ENCODE data around the gene BAZ1A. TPM values are rescaled to one million over a fixed set of nuclear protein-coding genes. Genes with fewer than 3 reads are reported as not detected.

The BAZ1A gene
- total RNA-seq, 6 experiments from 2014 or later: 6.6 to 19.4 (median 14.3) TPM

DNA sequence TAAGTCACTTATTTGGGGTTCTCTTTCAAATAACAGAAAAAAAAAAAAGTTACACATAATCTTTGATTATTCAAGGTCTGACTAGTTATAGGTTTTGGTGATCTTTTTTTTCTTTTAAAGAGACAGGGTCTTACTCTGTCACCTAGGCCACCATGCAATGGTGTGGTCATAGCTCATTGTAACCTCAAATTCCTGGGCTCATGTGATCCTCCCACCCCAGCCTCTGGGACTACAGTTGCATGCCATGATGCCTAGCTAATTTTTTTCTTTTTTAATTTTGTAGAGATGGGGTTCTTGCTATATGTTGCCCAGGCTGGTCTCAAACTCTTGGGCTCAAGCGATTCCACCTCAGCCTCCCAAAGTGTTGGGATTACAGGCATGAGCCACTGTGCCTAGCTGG is 104.3 kb downstream of the BAZ1A start:
- Histone ChIP-seq H3K4me1 (peaks cover 0 to 9% (median 0%) of the 10 kb centered on the region in 4 donors), H3K27ac (no peak overlapping the region), H3K36me3 (peaks cover 0 to 12% (median 3%) of the 10 kb centered on the region in 4 donors), H3K9me3 (no peaks in the 10 kb centered on the region), H3K27me3 (no peaks in the 10 kb centered on the region), H3K4me3 (no peak overlapping the region)
- 92% methylated on average over 1 of the region's 1 CpG for WGBS (ENCODE audit: insufficient coverage, low coverage, low lambda C conversion rate, missing lambda C conversion rate)
- ATAC-seq (no peak), DNase-seq (no peak)
- intact Hi-C loops (cut with DNase I): no loop called here
- TF ChIP-seq, protein P1, sequence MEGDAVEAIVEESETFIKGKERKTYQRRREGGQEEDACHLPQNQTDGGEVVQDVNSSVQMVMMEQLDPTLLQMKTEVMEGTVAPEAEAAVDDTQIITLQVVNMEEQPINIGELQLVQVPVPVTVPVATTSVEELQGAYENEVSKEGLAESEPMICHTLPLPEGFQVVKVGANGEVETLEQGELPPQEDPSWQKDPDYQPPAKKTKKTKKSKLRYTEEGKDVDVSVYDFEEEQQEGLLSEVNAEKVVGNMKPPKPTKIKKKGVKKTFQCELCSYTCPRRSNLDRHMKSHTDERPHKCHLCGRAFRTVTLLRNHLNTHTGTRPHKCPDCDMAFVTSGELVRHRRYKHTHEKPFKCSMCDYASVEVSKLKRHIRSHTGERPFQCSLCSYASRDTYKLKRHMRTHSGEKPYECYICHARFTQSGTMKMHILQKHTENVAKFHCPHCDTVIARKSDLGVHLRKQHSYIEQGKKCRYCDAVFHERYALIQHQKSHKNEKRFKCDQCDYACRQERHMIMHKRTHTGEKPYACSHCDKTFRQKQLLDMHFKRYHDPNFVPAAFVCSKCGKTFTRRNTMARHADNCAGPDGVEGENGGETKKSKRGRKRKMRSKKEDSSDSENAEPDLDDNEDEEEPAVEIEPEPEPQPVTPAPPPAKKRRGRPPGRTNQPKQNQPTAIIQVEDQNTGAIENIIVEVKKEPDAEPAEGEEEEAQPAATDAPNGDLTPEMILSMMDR (IDR thresholded peaks at IDR 0.05): no peak
- no peak for TF ChIP-seq POLR2A (IDR thresholded peaks at IDR 0.05)

DNA sequence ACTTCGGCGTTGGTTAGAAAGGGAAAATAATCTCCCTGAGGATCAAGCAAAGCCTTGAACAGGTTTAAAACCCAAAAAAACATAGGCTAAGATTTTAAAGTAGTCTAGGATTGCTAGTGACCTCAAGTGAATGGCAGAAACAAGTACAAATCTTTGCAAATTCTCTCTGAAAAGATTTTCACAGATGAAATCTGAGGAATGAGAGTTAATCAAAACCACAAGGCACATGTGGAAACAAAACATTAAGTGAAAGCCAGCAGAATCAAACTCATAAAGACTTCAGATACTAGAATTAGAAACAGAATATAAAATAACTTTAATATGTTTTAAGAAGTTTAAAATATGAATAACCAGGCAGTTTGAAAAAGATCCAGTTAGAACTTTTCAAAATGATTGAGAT is 108.6 kb downstream of the BAZ1A start:
- Histone ChIP-seq H3K27me3 (no peaks in the 10 kb centered on the region), H3K4me3 (no peak overlapping the region), H3K27ac (no peak overlapping the region), H3K4me1 (no peaks in the 10 kb centered on the region), H3K9me3 (no peaks in the 10 kb centered on the region), H3K36me3 (peaks cover 3 to 33% (median 10%) of the 10 kb centered on the region in 4 donors)
- DNase-seq (no peak), ATAC-seq (no peak)
- no peak for TF ChIP-seq POLR2A (IDR thresholded peaks at IDR 0.05)
- TF ChIP-seq, protein P1 (IDR thresholded peaks at IDR 0.05): no peak
- WGBS (ENCODE audit: insufficient coverage, low coverage, low lambda C conversion rate, missing lambda C conversion rate): 79% methylated on average over 2 of the region's 2 CpGs
- intact Hi-C loops (cut with DNase I): no loop called here

DNA sequence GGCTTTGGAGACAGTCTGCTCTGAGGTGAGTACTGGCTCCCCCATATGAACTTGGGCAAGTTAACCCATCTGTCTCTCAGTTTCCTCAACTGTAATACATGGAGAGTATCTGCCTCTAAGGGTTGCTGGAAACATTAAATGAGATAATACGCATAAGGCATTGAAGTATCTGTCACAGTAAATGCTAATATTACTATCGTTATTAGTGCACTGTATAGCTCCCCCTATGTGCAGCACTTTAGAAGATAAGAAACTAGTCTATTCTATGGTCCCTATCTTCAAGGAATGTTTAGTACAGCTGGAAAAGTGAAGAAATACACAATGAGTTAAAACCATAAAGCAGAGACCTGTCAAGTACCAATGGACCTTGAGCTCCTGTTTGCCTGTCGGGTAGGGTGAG is 109.1 kb downstream of the BAZ1A start:
- H3K36me3 ChIP-seq: peaks cover 3 to 38% (median 9%) of the 10 kb centered on the region in 4 donors

DNA sequence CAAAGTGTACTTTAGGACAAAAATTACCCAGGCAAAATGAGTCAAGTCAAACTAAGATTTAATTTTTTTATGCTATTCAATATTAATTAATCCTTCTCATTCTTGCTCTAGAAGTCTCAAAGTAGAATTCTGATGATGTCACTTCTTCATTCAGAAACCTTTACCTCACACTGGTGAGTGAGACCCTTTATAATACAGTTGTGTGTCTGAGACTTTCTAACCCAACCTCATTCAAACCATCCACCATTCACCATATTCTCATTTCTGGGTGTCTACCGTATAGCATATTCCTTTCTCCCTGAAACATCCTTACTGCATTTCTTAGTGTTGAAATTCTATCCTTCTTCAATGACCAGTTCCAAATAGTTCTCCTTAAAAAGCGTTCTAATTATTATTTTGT is 119.9 kb downstream of the BAZ1A start:
- no peaks in the 10 kb centered on the region for H3K9me3 ChIP-seq
- H3K27me3 ChIP-seq: no peaks in the 10 kb centered on the region
- ATAC-seq (no peak), DNase-seq (no peak)
- H3K4me1 ChIP-seq: peaks cover 0 to 14% (median 0%) of the 10 kb centered on the region in 4 donors
- H3K27ac ChIP-seq: no peak overlapping the region
- no peak for TF ChIP-seq POLR2A (IDR thresholded peaks at IDR 0.05)
- TF ChIP-seq, protein P1 (IDR thresholded peaks at IDR 0.05): no peak
- intact Hi-C loops (cut with DNase I): no loop called here
- H3K4me3 ChIP-seq: no peak overlapping the region
- 89% methylated on average over 2 of the region's 2 CpGs for WGBS (ENCODE audit: insufficient coverage, low coverage, low lambda C conversion rate, missing lambda C conversion rate)
- H3K36me3 ChIP-seq: peaks cover 0 to 3% (median 0%) of the 10 kb centered on the region in 4 donors

More for the DNA sequence above, 109.1 kb downstream of the BAZ1A start:
- ATAC-seq: no peak
- intact Hi-C loops (cut with DNase I): no loop called here
- H3K4me3 ChIP-seq: no peak overlapping the region
- no peaks in the 10 kb centered on the region for H3K4me1 ChIP-seq
- H3K27ac ChIP-seq: no peak overlapping the region
- 81% methylated on average over 3 of the region's 3 CpGs for WGBS (ENCODE audit: insufficient coverage, low coverage, low lambda C conversion rate, missing lambda C conversion rate)
- no peak for TF ChIP-seq POLR2A (IDR thresholded peaks at IDR 0.05)
- TF ChIP-seq, protein P1 (IDR thresholded peaks at IDR 0.05): peak in 1 of 4 donors; percentile 12
- DNase-seq: no peak
- H3K9me3 ChIP-seq: no peaks in the 10 kb centered on the region
- H3K27me3 ChIP-seq: no peaks in the 10 kb centered on the region

DNA sequence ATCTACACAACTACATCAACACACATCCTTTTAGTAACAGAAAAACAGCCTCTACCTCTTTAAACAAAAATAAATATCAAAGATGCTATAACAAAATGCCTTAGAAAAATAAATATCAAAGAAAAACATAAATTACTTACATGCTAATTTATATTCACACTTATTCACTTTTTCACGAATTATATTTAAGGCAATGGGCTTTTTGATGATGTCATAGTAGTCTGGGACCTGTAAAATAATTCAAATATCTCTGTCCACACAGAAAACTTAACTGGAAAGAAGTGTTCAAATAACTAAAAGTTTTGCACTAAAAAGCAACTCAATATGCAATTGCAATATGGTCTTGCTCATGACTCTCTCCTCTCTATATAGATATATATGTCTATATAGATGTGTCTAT is 120.5 kb downstream of the BAZ1A start:
- Histone ChIP-seq H3K27me3 (no peaks in the 10 kb centered on the region), H3K9me3 (no peaks in the 10 kb centered on the region), H3K4me3 (no peak overlapping the region), H3K4me1 (peaks cover 0 to 12% (median 0%) of the 10 kb centered on the region in 4 donors), H3K36me3 (peaks cover 0 to 3% (median 0%) of the 10 kb centered on the region in 4 donors), H3K27ac (no peak overlapping the region)
- intact Hi-C loops (cut with DNase I): no loop called here
- TF ChIP-seq, protein P1 (IDR thresholded peaks at IDR 0.05): no peak
- no peak for TF ChIP-seq POLR2A (IDR thresholded peaks at IDR 0.05)
- ATAC-seq (no peak), DNase-seq (no peak)
- 90% methylated on average over 1 of the region's 1 CpG for WGBS (ENCODE audit: insufficient coverage, low coverage, low lambda C conversion rate, missing lambda C conversion rate)
